HG03097 (cell line): Measurements from ENCODE around the gene VTCN1.
"Not testable (repeated sequence)": the region's sequence is repeated elsewhere in the genome, so short reads cannot be mapped to it uniquely, and the experiment has no call there.

ENCODE experiments used
- ATAC-seq: cut with Tn5 transposase; IDR thresholded peaks from one replicate; pipeline ENCODE4 v1.9.1; 2021; ENCODE audit not compliant: unreplicated experiment, low FRiP score

Gene VTCN1

DNA sequence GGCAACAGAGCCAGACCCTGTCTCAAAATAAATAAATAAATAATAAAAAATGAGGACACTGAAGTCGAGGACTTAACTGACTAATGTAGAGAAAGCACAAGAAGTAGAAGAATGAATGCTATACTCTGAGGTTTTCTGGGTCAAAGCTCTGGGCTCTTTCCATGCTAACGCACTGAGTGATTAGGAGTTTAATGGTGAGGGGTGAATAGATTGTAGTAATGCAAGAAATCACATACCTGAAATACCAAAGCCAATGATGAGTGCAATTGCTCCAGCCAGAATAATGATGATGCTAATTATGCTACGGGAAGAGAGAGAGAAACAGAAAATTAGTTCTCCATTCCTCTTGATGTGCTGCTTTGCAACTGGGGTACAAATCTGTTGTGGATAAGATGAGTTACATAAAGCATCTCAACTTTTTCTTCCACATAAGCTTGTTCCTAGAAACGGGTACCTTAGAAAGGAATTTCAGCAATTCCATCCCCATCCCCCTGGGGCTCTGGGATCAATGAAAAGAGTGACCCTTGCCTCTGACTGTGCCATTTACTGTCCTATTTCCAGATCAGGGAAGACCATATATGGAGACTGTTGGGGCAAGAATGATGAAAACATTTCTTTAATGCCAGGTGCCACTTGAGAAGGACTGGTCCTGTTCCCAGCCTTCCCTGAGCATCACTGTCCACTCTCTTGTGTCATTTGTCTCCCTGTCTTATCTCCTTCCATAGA, 40.7 kb downstream of the VTCN1 start:
- no peak for ATAC-seq

DNA sequence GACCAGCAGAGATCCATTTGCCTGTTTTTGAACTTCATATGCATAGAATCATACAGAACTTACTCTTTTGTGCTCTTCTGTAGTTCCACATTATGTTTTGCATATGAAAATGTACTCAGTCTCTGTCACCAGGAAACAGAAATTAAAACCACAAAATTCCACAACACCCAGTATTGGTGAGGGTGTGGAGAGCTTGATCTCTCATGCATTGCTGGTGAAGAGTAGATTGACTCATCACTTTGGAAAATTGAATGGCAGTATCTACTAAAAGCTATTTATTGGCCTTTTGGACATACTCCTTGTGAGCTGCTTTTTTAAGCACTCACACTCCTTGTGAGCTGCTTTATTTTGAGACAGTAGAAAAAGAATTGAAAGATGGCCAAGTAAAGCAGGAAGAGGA, 43.3 kb downstream of the VTCN1 start:
- ATAC-seq = no peak

DNA sequence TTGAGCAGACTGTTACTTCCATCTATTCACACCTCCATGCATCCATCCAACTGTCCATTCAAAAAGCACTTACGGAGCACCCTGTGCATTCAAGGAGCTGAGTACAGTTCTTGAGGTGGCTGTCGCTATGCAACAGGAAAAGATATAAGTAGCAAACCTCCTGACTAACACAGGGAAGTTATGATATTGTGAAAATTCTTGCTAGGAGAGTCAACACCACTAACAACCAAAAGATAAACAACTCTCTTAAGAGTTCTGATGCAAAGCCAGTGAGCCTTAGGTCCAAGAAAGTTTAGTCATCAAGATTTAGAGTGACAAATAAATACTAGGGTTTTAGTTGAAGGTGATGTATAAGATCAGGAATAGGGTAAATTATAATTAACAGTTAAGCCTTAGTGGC, 44.7 kb downstream of the VTCN1 start:
- ATAC-seq = no peak

- ATAC-seq = no peak
Measured at GRCh38 chr1:117164209-117164608, 46.5 kb downstream of the VTCN1 start.

DNA sequence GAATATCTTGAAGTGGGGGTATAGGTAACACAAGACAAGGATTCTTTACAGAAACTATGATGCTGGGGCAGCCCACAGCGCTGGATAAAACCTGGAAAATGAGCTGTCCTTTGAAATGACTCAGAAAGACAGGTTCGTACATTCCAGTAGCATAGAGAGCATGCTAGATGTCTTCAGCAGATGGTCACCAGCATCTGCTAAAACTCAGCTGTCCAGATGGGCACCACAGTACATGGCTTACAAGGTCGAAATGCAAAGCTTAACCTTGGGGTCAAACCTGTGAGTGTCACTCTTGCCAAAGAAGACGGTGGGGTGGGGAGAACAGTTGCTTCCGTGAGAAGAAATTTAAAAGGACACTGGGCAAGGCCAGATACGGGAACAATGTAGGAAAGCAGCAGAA, 47.9 kb downstream of the VTCN1 start:
- no peak for ATAC-seq

DNA sequence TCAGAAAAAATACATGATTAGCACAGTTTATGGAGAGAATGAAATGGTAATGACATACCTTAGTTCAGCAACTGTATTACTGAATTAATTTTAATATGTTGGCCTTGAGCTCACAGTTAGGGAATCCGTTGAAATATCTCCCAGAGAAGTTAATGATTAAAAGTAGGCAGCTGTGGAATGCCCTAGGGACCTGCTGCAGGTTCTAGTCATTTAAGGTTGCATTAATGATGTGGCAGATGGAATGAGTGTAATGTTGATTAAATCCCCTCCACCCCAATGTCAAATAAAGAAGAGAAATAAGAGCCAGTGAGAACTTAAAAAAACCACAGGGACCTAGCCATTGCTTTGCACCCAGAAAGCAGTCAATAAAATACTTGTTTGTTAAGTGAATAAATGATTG, 48.8 kb downstream of the VTCN1 start:
- ATAC-seq = no peak

GRCh38 chr1:117151305-117151704, 59.4 kb downstream of the VTCN1 start:
- not testable (repeated sequence) for ATAC-seq

GRCh38 chr1:117150316-117150715, 60.4 kb downstream of the VTCN1 start:
- no peak for ATAC-seq

DNA sequence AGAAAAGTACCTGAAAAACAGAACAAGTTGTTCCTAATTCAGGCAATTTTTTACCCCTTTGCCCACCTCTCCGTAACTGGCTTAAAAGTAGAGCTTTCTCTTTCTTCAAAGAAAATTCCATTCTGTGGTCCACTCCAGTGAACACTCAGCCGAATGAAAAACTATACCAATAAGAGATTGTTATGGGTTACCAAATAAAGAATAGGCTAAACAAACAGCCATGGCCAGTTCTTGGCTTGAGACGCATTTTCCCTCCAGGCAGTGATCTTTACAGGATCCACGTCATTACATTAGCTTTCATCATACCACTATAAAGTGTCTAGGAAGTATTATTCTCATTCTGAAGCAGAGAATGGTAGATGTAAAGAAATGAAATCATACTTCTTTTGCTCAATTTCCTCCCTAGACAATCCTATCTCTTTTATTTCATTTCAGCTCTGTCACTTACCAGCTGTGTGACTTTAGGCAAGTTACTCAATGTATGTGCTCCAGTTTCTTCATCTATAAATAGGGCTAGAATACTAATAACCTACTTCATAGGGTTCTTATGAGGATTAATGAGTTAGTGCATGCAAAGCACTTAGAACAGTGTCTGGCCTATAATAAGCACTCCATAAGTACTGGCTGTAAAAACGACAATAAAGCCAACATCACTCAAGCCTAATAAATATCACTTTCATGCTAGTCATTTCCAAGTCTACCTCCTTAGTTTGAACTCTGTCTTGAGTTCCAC, 62.7 kb downstream of the VTCN1 start:
- no peak for ATAC-seq

GRCh38 chr1:117147341-117147831, 63.3 kb downstream of the VTCN1 start:
- no peak for ATAC-seq

- ATAC-seq = no peak
Measured at GRCh38 chr1:117146575-117147340, 64.0 kb downstream of the VTCN1 start.

GRCh38 chr1:117146072-117146471, 64.7 kb downstream of the VTCN1 start:
- no peak for ATAC-seq

DNA sequence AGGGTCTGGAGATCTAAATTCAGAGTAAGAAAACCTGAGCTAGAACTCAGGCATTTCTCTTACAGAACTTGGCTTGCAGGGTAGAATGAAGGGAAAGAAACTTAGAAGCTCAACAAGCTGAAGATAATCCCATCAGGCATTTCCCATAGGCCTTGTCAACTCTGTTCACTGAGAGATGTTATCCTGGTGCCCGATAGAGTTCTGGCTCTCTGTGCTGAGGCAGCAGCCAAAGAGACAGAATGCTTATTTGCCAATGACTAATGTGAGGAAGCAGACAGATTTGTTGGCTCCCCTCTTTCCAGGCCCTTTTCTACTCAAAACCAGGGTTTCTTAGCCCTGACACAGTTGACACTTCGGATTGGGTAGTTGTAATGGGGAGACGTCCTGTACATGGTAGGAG, 66.9 kb downstream of the VTCN1 start:
- no peak for ATAC-seq

DNA sequence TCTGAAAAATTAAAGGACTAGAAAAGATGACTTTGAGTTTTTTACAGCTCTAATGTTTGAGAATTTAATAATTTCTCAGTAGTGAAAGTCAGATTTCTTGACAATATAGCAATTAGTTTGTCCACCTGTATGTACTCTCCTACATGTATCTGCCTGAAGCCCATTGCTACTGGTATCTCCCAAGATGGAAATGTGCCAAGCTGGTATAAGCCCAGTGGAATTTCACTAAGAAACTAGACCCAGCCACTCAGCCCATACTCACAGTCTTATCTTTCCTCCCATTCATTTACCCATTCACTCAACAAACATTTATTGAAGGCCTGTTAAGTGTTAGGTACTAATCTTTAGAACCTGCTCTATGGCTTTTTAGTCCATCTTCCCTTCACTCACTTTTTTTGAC, 67.6 kb downstream of the VTCN1 start:
- no peak for ATAC-seq

DNA sequence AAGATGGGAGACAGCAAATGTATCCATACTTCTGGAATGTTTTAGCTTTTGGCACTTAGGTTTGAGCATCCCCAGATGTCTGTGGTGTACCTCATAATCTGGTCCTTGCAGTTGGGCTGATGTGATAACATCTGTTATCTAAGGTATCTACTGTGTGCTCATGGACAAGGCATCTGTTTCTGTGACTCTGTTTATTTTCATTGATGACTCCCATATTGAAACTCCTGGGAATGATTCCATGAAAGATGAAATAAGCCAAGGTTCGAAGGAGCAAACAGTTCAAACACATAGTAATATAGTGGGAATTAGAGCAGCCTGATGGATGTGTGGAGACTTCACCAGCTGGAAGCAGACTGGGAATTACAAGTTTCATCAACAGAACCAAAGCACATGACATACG, 68.5 kb downstream of the VTCN1 start:
- ATAC-seq = no peak

GRCh38 chr1:117138561-117138960, 72.2 kb downstream of the VTCN1 start:
- no peak for ATAC-seq

DNA sequence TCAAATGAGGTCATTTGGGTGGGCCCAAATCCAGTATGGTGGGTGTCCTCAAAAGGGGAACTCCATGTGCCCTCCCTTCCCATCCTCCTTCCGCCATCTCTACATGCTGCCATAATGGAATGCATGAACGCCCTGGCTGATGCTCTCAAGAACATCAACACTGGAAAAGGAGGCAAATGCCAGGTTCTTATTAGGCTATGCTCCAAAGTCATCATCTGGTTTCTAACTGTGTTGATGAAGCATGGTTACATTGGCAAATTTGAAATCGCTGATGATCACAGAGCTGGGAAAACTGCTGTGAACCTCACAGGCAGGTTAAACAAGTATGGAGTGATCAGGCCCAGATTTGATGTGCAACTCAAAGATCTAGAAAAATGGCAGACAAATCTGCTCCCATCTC, 72.6 kb downstream of the VTCN1 start:
- no peak for ATAC-seq

GRCh38 chr1:117137281-117137855, 73.4 kb downstream of the VTCN1 start:
- ATAC-seq = no peak

- ATAC-seq = no peak
Measured at GRCh38 chr1:117136749-117137148, 74.0 kb downstream of the VTCN1 start.

- ATAC-seq = no peak
Measured at GRCh38 chr1:117135329-117135728, 75.4 kb downstream of the VTCN1 start.

DNA sequence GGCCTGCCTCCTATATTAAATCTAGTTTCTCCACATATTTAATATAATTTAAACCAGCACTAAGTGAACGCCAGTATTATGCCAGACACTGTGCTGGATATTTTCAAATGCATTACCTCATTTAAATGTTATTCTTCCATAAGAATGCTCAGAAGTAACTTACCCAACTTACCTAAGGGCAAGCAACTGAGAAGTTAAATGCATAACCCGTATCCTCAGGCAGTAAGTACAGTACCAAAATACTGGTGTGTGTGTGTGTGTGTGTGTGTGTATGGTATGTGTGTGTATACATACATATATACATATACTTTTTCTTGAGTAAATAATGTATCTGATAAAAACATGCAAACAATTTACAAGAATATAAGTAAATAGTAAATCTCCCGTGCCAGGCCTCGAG, 80.2 kb downstream of the VTCN1 start:
- ATAC-seq = no peak
